Posterior cingulate gyrus (tissue), 11 donors: ENCODE results near the gene LRRC3C.

ENCODE experiments used
- DNase-seq, 10 donors: peaks; one replicate each; pipeline versions ENCODE4 v3.0.0 to v3.0.0-alpha.2; 2020 to 2021; ENCODE audit warnings: mixed read lengths in 3 of 10
- intact Hi-C: fragments of 100-400 bp; cut with DNase I; formaldehyde crosslinking; loops from one replicate; pipeline ENCODE4 v1.15.1; 2023

The LRRC3C gene

DNA sequence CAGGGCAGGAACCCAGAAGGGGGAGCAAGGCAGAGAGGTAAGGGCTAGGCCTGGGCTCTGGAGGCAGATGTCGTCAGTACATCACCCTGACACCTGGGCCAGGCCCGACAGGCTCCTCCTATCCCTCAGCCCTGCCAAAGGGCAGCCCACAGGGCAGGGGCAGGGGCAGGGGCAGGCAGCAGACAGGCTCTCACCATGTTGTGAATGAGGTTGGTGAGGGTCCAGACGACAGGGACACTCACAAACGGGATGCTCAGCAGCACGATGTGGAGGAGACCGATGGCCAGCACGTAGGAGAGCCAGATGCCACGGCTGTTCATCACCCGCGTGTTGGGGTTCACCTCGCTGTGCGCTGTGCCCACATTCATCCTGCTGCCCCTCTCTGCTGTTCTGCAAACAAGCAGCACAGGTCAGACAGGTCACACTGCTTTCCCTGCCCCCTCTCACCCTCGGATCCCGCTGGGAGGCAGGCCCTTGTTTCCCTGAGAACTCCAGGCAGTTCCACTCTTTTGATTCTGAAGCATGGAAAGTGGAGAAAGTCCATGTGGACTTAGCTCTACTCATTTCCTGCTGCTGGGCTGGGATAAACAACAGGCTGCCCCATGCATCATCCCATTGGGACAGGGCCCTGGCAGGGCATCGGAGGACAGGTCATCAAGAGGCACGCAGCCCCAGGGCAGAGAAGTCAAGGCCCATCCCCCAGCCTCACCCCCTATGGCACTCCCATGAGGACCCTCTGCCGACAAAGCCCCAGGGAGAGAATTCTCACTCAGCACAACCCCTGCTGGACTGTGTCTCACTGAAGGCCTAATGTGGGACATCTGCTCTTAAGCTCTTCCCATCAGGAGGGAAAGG is 3.5 kb upstream of the LRRC3C start:
- intact Hi-C loops, result loop anchor here (10.0 kb wide), 1 partner anchor 169 kb away; no protein-coding TSS in a partner anchor
- DNase-seq, result peak in 2 of 10 donors; percentile 39 to 57

DNA sequence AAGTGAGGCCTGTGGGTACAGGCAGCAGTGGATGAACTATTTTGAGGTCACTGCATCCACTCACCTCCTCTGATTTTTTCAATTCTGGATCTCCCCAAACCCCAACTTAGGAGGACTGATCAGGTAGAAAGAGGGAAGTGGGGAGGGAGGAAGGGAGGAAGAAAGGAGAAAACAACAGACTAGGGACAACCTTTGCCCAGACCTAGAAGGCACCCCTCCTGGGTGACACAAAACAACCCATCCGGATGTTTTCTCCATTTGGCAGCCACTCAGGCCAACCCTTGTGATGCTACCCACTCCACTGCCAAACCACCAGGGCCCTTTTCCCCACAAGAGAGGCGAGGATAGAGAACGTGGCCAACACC is 2.9 kb upstream of the LRRC3C start:
- no peak for DNase-seq
- intact Hi-C loops, result loop anchor here (10.0 kb wide), 1 partner anchor 170 kb away; no protein-coding TSS in a partner anchor

DNA sequence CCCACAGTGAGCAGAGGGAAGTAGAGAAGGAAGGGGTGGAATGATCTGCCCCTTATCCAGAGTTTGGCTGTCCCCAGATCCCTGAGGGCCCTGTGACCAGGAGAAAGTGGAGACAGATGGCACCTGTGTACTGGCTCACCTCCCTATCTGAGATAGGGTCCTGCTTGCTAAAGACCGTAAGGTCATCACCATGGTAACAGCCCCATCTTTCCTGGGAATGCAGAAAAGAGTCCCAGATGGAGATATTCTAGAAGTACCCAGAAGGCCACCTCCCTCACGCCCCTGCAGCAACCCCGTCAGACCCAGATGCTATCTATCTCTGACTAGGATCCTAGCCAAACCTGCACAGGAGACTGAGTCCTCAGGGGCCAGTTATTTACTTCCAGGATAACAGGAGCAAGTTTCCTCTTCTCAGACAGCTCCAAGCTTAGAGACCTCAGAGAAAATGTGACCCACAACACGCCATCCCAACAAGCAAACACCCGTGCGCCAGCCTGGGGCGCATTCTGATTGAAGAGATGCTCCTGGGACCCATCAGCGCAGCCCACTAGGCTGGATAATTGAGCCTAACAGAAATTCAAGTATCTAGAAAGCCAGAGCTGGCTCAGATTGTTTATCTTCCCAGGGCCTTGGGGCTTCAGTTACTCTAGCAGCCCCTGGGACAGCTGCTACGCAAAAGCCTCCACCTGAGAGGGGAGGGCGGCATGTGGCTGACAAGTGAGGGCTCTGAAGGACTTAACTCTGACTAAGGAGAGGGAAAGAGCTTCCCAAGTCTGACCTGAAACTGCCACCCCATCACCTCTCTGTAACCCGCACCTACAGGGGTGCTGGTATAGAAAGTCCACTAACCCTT is 2.0 kb upstream of the LRRC3C start:
- intact Hi-C loops, result loop anchor here (10.0 kb wide), 1 partner anchor 171 kb away; no protein-coding TSS in a partner anchor
- peak in 1 of 10 donors; percentile 66 for DNase-seq

DNA sequence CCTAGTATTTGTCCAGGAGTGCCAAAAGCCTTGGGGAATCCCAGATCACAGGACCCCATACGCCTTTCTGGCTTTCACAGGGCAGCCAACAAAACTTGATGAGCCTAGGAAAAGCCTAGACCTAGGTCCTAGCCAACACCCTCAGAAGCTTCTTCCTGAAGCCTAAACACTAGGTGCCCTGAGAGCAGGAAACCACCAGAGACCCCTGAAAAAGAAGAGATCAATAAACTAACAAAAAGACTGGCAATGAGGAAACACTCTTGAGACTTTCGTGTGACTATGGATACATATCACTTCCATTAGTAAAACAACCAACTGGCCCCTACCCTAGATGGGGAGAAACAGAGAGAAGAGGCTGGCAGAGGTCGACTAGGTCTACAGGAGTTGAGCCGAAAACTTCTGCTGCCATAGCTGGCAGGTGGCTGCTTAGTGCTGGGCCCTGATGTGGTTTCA is 1.4 kb upstream of the LRRC3C start:
- DNase-seq, result peak in 1 of 10 donors; percentile 31
- intact Hi-C loops, result loop anchor here (10.0 kb wide), 1 partner anchor 171 kb away; no protein-coding TSS in a partner anchor

DNA sequence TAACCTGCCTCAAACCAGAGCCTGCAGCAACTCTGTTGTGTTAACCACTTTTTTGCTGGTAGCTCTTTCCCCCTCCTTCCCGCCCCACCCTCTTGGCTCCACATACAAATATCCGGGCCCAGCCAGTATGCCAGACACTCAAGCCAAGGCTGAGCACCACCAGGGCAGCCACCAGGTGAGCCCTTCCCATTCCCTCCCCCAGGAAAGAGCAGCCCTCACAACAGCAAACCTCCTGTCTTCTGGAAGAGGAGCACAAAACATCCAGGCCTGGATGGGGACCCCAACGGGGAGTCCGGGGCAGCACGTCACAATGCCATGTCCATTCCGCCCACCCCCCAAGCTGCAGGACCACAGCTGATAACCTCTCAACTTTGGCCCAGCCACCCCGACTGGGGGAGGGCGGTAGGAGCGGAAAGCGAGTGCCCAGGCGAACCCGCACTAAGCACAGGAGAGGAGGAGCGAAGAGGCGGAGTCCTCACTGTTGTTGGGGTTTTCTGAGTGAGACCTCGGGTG is 888 bp upstream of the LRRC3C start:
- intact Hi-C loops, result loop anchor here (10.0 kb wide), 1 partner anchor 172 kb away; no protein-coding TSS in a partner anchor
- DNase-seq, result peak in 3 of 10 donors; percentile 22 to 77 (median 65)

DNA sequence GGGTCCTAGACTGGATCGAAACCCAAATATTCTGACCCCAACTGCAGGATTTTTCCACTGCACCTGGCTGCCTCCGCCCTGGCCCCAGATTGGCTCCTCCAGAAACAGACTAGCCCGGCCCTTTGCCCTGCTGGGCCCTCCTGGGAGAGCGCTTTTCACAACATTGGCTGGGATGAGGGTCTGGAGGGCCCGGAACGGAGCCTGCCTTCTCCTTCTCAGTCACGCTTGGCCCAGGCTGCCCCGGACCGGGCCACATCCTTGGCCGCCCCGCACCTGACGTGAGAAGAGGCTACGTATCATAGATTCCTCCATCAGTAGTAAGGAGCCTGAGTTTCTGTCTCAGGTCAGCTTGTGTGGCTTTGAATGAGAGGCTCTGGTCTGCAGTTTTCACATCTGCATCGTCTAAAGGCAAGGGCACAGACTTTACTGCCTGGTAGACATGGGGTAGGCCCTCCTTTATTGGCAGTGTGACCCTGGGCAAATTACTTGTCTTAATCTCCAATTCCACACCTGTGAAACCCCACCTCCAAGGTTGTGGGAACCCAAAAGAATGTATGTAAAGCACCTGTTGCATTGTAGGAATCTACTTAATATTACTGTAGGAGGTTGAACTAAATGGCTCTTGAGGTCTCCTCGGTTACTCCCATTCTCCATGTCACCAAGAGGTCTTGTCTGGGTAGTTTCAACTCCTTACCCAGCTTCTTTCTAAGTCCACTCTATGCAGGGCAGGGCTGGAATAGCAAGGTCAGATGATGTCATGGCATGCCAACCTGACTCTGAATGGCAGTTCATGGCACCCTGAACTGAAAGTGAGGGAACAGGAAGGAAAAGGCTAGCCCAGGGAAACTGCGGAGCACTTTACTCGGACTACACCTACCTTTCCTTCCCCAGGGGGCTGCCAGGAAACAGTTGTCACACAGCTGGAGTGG is 661 bp downstream of the LRRC3C start:
- peak in 5 of 10 donors; percentile 14 to 86 (median 28) for DNase-seq
- intact Hi-C loops, result loop anchor here (2.0 to 10.0 kb wide), 2 partner anchors 53 to 173 kb away; partner anchors contain the start of gene PSMD3

DNA sequence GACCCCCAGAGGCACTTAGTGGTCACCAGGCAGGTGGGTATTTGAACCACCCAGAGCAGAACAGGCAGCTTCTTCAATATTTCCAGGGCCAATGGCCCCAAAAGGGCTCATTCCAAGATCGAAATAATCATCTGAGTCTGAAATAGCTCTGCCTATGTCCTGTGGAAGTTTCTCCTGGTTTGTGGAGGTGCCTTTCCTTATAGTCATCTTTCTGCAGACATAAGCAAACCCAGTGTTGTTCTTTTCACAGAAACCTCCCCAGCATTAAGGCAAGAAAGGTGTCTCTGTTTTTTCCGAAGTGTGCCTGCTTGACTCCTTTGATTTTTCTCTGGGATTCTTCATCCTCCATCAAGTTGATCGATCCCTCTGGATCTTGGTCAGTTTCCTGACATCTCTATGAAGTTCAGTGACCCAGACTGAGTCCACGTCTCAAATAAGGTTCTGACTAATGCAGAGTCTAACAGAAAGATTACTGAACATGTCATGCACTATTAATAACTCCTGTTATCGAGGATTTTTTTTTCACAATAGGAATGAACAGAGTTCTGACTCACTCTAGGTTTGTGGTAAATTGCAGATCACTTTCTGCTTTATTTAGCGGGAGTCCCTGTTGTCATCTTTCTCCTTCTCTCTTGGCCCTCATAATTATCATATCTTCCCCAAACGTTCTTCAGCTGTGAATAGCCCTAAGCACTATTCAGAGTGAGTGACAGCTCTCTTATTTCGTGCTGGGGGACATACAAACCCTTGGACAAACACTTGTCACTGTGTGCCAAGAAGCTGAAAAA is 1.5 kb downstream of the LRRC3C start:
- intact Hi-C loops, result loop anchor here (2.0 to 10.0 kb wide), 2 partner anchors 52 to 174 kb away; partner anchors contain the start of gene PSMD3

DNA sequence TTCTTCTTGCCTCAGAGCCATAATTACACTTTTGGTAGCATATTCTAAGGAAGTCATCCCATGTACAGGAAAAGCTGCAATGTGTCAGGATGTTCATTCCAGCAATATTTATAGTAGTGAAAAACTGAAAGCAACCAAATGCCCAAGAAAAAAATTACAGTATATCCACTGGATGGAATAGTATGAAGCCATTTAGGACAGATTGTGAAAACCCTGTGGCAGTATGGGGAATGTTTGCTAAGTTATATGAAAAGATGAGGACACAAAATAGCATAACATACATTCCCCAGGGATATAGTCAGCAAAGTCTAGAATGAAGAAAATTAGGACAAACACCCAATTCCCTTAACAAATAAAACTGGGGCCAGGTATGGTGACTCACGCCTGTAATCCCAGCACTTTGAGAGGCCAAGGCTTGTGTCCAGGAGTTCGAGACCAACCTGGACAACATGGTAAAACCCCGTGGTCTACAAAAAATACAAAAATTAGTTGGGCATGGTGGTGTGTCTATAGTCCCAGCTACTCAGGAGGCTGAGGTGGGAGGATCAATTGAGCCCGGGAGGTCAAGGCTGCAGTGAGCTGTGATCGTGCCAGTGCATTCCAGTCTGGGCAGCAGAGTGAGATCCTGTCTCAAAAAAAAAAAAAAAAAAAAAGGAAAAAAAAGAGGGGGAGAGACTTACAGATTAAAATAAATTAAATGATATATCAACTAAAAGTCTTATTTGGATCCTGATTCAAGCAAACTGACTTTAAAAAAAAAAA is 2.3 kb downstream of the LRRC3C start:
- DNase-seq, result peak in 1 of 10 donors; percentile 0
- intact Hi-C loops, result loop anchor here (2.0 to 10.0 kb wide), 2 partner anchors 51 to 175 kb away; partner anchors contain the start of gene PSMD3

More for the DNA sequence above, 1.5 kb downstream of the LRRC3C start:
- DNase-seq, result no peak

DNA sequence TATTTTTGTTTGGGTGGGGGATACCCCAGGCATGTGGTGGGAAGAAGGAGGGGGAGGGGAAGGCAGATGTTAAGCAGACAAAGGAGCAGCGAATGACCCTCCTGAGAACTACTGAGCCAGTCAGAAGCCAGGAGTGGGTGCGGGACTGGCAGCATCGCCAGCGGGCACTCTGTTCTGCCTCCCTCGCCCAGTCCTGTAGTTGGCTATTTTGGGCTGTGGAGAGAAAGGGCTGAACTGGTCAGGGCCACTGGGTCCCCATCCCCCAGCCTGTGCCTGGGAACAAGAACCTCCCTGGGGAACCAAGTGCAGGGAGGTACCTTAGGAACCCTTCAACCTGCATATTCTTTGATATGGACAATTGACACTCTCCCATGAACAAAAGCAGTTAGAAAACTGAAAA is 6.4 kb downstream of the LRRC3C start:
- intact Hi-C loops, result no loop called here
- peak in 1 of 10 donors; percentile 73 for DNase-seq

DNA sequence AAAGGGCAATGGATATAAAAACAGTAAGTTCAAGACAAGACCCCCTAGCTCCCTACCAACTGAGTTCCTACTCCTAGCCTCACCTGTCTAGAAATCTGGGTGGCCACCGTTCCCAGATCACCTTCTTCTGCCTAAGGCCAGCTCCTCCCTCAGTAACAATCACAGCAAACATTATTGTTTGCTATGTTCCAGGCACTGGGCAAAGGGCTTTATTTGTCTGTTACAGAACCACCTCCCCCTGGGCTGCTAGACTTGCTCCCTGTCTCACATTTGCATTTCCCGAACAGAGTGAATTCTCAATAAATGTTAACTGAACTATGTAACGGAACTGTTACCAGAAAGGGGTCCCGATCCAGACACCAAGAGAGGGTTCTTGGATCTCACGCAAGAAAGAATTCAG is 6.8 kb downstream of the LRRC3C start:
- intact Hi-C loops, result no loop called here
- peak in 1 of 10 donors; percentile 3 for DNase-seq

DNA sequence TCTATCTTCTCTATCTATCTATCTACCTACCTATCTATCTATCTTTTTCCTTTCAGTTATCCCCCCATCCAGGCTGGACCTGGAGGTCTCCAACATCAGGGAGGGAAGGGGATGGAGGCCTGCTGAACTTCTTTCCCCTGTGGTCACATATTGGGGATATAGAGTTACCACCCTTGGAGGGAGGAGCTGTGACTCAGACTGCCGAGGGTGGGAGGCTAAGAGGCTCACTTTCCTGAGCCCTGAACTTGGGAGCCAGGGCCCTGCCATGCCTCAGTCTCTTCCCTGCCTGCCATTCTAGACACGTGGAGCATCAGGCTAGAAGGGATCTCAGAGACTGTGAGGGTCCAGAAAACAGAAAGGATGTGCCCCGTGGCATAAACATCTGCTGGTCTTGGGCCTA is 8.4 kb downstream of the LRRC3C start:
- no peak for DNase-seq
- intact Hi-C loops, result no loop called here

DNA sequence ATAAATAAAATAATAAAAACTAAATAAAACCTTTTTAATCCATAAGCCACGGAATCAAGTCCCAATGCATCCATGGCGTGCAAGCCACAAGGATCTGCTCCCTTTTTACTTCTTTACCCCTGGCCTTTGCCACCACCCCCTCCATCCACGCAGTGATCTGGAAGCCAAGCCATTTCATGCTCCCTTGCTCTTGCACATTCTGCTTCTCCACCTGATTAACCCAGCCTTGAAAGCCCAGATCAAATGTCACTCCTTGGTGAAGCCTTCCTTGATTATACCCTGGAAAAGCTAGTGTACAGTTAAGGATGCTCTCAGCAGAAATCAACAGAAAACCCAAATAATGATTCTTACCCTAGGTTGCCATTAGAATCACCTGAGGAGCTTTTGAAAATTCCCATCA is 9.9 kb downstream of the LRRC3C start:
- intact Hi-C loops, result no loop called here
- DNase-seq, result peak in 1 of 10 donors; percentile 36

DNA sequence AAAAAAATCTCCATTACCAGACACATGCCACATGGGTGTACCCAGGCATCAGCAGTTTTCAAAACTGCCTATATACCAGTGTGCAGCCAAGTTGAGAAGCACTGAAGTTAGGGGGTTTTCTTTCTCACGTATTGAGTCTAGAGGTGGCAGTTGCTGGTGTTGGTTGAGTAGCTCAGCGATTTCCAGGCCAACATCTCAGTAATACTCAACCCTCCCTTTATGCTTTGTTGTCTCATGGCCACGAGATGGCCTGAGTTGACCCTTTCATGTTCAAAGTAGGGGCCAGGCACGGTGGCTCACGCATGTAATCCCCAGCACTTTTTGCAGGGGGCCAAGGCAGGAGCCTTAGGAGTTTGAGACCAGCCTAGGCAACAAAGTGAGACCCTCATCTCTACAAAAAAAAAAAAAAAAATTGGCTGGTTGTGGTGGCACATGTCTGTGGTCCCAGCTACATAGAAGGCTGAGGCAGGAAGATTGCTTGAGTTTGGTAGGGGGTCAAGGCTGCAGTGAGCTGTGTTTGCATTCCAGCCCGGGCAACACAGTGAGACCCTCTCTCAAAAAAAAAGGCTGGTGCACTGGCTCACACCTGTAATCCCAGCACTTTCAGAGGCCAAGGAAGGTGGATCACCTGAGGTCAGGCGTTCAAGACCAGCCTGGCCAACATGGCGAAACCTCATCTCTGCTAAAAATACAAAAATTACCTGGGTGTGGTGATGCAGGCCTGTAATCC is 10.8 kb downstream of the LRRC3C start:
- DNase-seq, result peak in 1 of 10 donors; percentile 22
- intact Hi-C loops, result no loop called here

DNA sequence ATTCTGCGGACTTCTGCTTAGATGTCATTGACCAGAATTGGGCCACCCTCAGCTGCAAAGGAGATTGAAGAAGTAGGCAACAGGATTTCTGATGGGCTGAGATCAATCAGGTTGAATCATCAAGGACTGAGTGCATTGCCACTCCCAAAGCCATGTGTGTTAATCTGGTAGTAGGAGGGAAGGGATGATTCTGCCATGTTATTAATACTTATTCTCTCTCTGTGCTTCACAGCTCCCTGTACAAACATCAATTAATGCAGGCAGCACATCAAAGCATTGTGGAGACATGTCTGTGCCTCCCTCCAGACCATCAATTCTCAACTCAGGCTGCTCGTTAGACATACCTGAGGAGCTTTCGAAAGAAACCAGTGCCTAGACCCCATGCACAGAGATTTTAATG is 11.6 kb downstream of the LRRC3C start:
- intact Hi-C loops, result no loop called here
- DNase-seq, result no peak

DNA sequence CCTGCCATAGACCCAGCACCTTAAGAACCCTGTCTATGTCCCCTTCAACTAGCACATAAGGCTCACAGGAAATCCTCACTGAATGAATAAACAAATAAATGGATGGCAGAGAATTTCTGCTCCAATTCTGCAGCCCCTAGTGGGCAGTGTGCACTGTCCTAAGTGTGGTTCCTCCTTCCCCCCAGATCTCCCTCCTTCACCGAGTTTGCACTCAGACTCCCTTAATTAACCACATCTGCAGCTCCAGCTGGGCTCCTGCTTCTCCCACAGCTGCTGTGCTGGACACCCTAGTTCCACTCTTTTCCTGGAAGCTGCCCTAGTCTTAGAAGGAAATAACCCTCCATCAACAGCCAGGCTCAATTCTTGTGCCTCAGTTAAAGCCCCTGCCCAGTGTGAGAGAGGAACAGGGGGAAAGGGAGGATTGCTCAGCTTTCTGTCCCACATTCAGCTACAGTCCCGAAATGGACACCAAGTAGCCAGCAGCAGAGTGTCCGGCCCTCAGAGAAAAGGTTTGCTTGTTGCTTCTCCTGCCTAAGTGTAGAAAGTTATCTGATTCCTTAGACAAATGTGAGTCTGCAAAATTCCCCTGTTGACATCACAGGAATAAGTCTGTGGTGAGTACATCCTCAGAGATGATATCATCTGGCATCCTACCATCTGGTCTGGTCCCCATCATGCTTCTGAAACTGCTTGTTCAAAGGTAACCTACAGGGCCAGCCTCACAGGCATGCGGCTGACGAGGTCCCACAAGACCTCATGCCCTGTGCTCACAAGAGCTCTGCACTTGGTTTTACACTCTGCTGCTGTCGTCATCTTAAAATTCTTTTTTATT is 12.3 kb downstream of the LRRC3C start:
- DNase-seq, result no peak
- intact Hi-C loops, result no loop called here

DNA sequence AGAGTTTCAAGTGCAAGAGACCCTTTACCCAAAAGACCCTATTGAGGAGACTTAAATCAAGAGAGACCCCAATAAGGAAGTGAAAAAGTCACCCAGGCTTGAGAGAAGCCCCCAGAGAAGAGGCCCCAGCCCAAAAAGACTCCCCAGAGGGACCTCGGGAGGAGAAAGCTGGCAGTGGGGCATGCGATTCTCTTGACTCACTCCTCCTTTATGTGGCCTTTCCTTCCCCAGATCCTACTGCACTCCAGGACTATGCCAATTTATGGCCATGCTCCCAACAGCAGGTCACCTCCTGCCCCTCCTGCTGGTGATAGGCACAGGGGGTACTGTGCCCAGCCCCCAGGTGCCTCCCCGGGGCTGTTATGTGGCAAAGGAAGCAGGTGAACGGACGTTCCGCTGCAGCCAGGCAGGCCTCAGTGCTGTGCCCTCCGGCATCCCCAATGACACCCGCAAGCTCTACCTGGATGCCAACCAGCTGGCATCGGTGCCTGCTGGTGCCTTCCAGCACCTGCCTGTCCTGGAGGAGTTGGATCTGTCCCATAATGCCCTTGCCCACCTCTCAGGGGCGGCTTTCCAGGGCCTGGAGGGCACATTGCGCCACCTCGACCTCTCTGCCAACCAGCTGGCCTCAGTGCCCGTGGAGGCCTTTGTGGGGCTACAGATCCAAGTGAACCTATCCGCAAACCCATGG is 16.3 kb downstream of the LRRC3C start:
- intact Hi-C loops, result no loop called here
- DNase-seq, result peak in 1 of 10 donors; percentile 52
